Endothelial cell of umbilical vein (primary cell): ENCODE measurements around the gene MCC. TPM values are rescaled to one million over a fixed set of nuclear protein-coding genes. Genes with fewer than 3 reads are reported as not detected.

ENCODE experiments used
- BruUV-seq: library from RNA; stranded (reverse); fragments of 400-500 nt; replicated peaks from 2 replicates; lab custom pipeline; 2021; lab: Mats Ljungman, UMichigan
- CTCF ChIA-PET: fragments of 300-600, 350-600 bp; sonication (Branson Sonifier 250); formaldehyde crosslinking; loops from one replicate; lab custom pipeline; 2021; ENCODE audit warnings: antibody characterized with exemption, inconsistent platforms; lab: Charles Lee
- POLR2A ChIA-PET: fragments of 300-600, 350-600 bp; sonication (Branson Sonifier 250); formaldehyde crosslinking; loops from one replicate; lab custom pipeline; 2021; ENCODE audit warnings: antibody characterized with exemption, inconsistent platforms; lab: Charles Lee
- DNase-seq: peaks from one replicate; pipeline ENCODE4 v3.0.0-alpha.2; 2011; ENCODE audit warnings: low read depth, low spot score
- FAIRE-seq: peaks from 2 replicates; lab custom pipeline; 2011; peaks lifted over from hg19 to GRCh38; lab: Jason Lieb, UNC
- H2AFZ ChIP-seq: 2 replicates; pipeline ENCODE4 v1.6.0; 2012; ENCODE audit warnings: low read depth, low read length, control low read depth, inconsistent platforms
- H3K27ac ChIP-seq: 2 replicates; pipeline ENCODE4 v1.5.1; 2011; ENCODE audit warnings: low read depth, mild to moderate bottlenecking, control low read depth, low read length, moderate library complexity; ENCODE audit not compliant: insufficient read depth
- H3K27me3 ChIP-seq, 2 experiments: 2 replicates each; pipeline versions ENCODE4 v1.6.0 to v1.6.1; 2011; ENCODE audit warnings: low read length in 2 of 2, mixed read lengths in 1 of 2; ENCODE audit not compliant: control insufficient read depth in 2 of 2, insufficient read depth in 2 of 2
- H3K36me3 ChIP-seq, 2 experiments: 2 replicates in 1 of 2; 3 replicates in 1 of 2; pipeline ENCODE4 v1.5.1; 2011; ENCODE audit warnings: low read length in 2 of 2, mild to moderate bottlenecking in 1 of 2, moderate library complexity in 1 of 2; ENCODE audit not compliant: control insufficient read depth in 2 of 2, insufficient read depth in 2 of 2; ENCODE audit errors: extremely low read depth in 1 of 2
- H3K4me1 ChIP-seq: 3 replicates; pipeline ENCODE4 v1.5.1; 2011; ENCODE audit warnings: mild to moderate bottlenecking, low read length; ENCODE audit not compliant: control insufficient read depth, insufficient read depth; ENCODE audit errors: extremely low read depth
- H3K4me2 ChIP-seq: 2 replicates; pipeline ENCODE4 v1.6.1; 2011; ENCODE audit warnings: low read length, control low read depth, mixed read lengths; ENCODE audit not compliant: insufficient read depth
- H3K4me3 ChIP-seq, 3 experiments: fragments of 200-600 bp in 1 of 3; sonication (generic), shearing (Covaris generic) in 1 of 3; replicated peaks in 1 of 3; 2 replicates each; pipeline ENCODE4 v1.5.1; 2011 to 2016; ENCODE audit warnings: control low read depth in 3 of 3, low read length in 3 of 3, mild to moderate bottlenecking in 2 of 3, inconsistent platforms in 1 of 3, low read depth in 1 of 3, moderate library complexity in 1 of 3; ENCODE audit not compliant: insufficient read depth in 1 of 3
- H3K79me2 ChIP-seq: 2 replicates; pipeline ENCODE4 v1.6.0; 2012; ENCODE audit warnings: low read length, inconsistent platforms; ENCODE audit not compliant: control insufficient read depth, insufficient read depth
- H3K9ac ChIP-seq: replicated peaks from 2 replicates; pipeline ENCODE3; 2011; ENCODE audit warnings: low read length, control low read depth; ENCODE audit not compliant: insufficient read depth; ENCODE audit errors: extremely low read depth
- H3K9me1 ChIP-seq: replicated peaks from 3 replicates; pipeline ENCODE4 v1.6.0; 2011; ENCODE audit warnings: mild to moderate bottlenecking, low read length; ENCODE audit not compliant: control insufficient read depth, insufficient read depth; ENCODE audit errors: extremely low read depth
- H3K9me3 ChIP-seq: replicated peaks from 2 replicates; pipeline ENCODE4 v1.5.1; 2012; ENCODE audit warnings: low read length, inconsistent platforms; ENCODE audit not compliant: control insufficient read depth, insufficient read depth
- H4K20me1 ChIP-seq: replicated peaks from 2 replicates; pipeline ENCODE3; 2011; ENCODE audit warnings: mild to moderate bottlenecking, low read length; ENCODE audit not compliant: control insufficient read depth, insufficient read depth; ENCODE audit errors: extremely low read depth
- EZH2 ChIP-seq: IDR thresholded peaks from 2 replicates; pipeline ENCODE4 v1.6.1; 2012; ENCODE audit warnings: borderline replicate concordance, low read depth, mild to moderate bottlenecking, moderate library complexity, low read length, inconsistent platforms; ENCODE audit not compliant: severe bottlenecking
- FOS ChIP-seq: IDR thresholded peaks from 2 replicates; pipeline ENCODE4 v1.6.1; 2011; ENCODE audit warnings: mild to moderate bottlenecking, low read length, moderate library complexity, borderline replicate concordance; ENCODE audit not compliant: insufficient read depth
- GATA2 ChIP-seq: IDR thresholded peaks from 2 replicates; pipeline ENCODE4 v1.7.0; 2011; ENCODE audit warnings: low read depth, mild to moderate bottlenecking, moderate library complexity, mixed read lengths, low read length; ENCODE audit not compliant: insufficient read length, insufficient read depth
- JUN ChIP-seq: IDR thresholded peaks from 2 replicates; pipeline ENCODE4 v1.6.1; 2011; ENCODE audit warnings: borderline replicate concordance, low read depth; ENCODE audit not compliant: insufficient read length, insufficient read depth
- MYC ChIP-seq: IDR thresholded peaks from one replicate; pipeline ENCODE4 v1.6.1; 2011; ENCODE audit warnings: mild to moderate bottlenecking, low read depth, low read length
- POLR2A ChIP-seq: IDR thresholded peaks from 2 replicates; pipeline ENCODE4 v1.6.1; 2012; ENCODE audit warnings: low read depth, mild to moderate bottlenecking, control low read depth, low read length
- POLR2AphosphoS5 ChIP-seq: IDR thresholded peaks from 2 replicates; pipeline ENCODE4 v1.6.1; 2012; ENCODE audit warnings: low read depth, mild to moderate bottlenecking, control low read depth, low read length, moderate library complexity; ENCODE audit not compliant: insufficient read depth
- dilution Hi-C: fragments of 300-500 bp; cut with MboI; formaldehyde crosslinking; loops from one replicate; pipeline ENCODE4 v1.15.0; 2019; ENCODE audit warnings: low sequenced_read_pairs; ENCODE audit not compliant: extremely low pct_ligation_motif_present
- intact Hi-C: fragments of 100-400 bp; cut with micrococcal nuclease; formaldehyde crosslinking; loops from one replicate; pipeline ENCODE4 v1.10.0; 2022
- polyA plus RNA-seq, 4 experiments: library from polyadenylated mRNA; depleted of rRNA in 3 of 4; stranded (reverse) in 3 of 4; unstranded in 1 of 4; fragments of >200 nt; gene quantifications; 2 replicates each; pipeline versions ENCODE4 v1.2.1 to v1.2.3, GENCODE V29; 2011 to 2012; ENCODE audit warnings: missing spikeins in 1 of 4
- total RNA-seq: library from RNA; stranded (reverse); gene quantifications from 2 replicates; pipeline ENCODE4 v1.2.3, GENCODE V29; 2021
- TF ChIP-seq, protein P1 (sequence below): IDR thresholded peaks from 2 replicates; pipeline ENCODE4 v1.6.1; 2011; ENCODE audit not compliant: insufficient read depth, insufficient read length
- TF ChIP-seq, protein P2 (sequence below), 2 donors: IDR thresholded peaks; 1 replicate in 1 of 2; 2 replicates in 1 of 2; pipeline ENCODE4 v1.5.1; 2011; ENCODE audit warnings: low read length in 2 of 2, mild to moderate bottlenecking in 2 of 2, moderate library complexity in 2 of 2, control low read depth in 1 of 2, inconsistent platforms in 1 of 2, low read depth in 1 of 2; ENCODE audit not compliant: insufficient read depth in 1 of 2; ENCODE audit errors: extremely low read depth in 1 of 2

Gene MCC
- total and polyA plus RNA-seq, 2 donors (not counting 3 experiments of a cell fraction or from before 2014, with no cell fraction given): 6.9 to 27.5 TPM

- no peaks in the 10 kb centered on the region for H3K79me2 ChIP-seq
- no peak overlapping the region for H3K4me3 ChIP-seq
- TF ChIP-seq POLR2A (no peak), JUN (no peak), MYC (no peak), POLR2AphosphoS5 (no peak), GATA2 (no peak), FOS (no peak), EZH2 (no peak)
- TF ChIP-seq, protein P1, sequence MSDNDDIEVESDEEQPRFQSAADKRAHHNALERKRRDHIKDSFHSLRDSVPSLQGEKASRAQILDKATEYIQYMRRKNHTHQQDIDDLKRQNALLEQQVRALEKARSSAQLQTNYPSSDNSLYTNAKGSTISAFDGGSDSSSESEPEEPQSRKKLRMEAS: no peak
- TF ChIP-seq, protein P2, sequence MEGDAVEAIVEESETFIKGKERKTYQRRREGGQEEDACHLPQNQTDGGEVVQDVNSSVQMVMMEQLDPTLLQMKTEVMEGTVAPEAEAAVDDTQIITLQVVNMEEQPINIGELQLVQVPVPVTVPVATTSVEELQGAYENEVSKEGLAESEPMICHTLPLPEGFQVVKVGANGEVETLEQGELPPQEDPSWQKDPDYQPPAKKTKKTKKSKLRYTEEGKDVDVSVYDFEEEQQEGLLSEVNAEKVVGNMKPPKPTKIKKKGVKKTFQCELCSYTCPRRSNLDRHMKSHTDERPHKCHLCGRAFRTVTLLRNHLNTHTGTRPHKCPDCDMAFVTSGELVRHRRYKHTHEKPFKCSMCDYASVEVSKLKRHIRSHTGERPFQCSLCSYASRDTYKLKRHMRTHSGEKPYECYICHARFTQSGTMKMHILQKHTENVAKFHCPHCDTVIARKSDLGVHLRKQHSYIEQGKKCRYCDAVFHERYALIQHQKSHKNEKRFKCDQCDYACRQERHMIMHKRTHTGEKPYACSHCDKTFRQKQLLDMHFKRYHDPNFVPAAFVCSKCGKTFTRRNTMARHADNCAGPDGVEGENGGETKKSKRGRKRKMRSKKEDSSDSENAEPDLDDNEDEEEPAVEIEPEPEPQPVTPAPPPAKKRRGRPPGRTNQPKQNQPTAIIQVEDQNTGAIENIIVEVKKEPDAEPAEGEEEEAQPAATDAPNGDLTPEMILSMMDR (IDR thresholded peaks at IDR 0.05; ENCODE audit: extremely low read depth in 1 of 2, insufficient read depth in 1 of 2, low read depth in 1 of 2, low read length in 2 of 2): no peak
- CTCF ChIA-PET: no interaction called here
- H3K36me3 ChIP-seq: peaks cover 10 to 18% of the 10 kb centered on the region in 2 experiments
- no peak overlapping the region for H3K9ac ChIP-seq
- H2AFZ ChIP-seq: no peak overlapping the region
- H3K4me2 ChIP-seq: no peak overlapping the region
- DNase-seq (no peak), FAIRE-seq (no peak)
- H3K9me3 ChIP-seq: no peaks in the 10 kb centered on the region
- H3K27ac ChIP-seq: no peak overlapping the region
- POLR2A ChIA-PET: no interaction called here
- dilution Hi-C loops (no loop called here), intact Hi-C loops (no loop called here)
- BruUV-seq: no TSS peak
- H3K27me3 ChIP-seq: no peaks in the 10 kb centered on the region
- no peaks in the 10 kb centered on the region for H3K9me1 ChIP-seq
- peaks cover 1% of the 10 kb centered on the region for H3K4me1 ChIP-seq
- no peaks in the 10 kb centered on the region for H4K20me1 ChIP-seq
These were observed 423.4 kb downstream of the MCC start for GRCh38 chr5:113064806-113065205.
